NCI-H2107 (cell line): ENCODE data around the gene CCDC159.
"Not testable (repeated sequence)": the region's sequence is repeated elsewhere in the genome, so short reads cannot be mapped to it uniquely, and the experiment has no call there.

Source experiments
- DNase-seq: peaks from one replicate; lab custom pipeline; 2025; lab: John Stamatoyannopoulos, UW

Gene CCDC159

GRCh38 chr19:11346104-11346940 lies at the start of gene CCDC159, which contains the start of gene TMEM205:
Gene CCDC159 (plus strand): TSS chr19:11346519. CDS start chr19:11346607, 88 bp downstream.
Gene TMEM205 (minus strand): TSS chr19:11346268. CDS start chr19:11345619, 649 bp downstream.
- peak; percentile 95 for DNase-seq

DNA sequence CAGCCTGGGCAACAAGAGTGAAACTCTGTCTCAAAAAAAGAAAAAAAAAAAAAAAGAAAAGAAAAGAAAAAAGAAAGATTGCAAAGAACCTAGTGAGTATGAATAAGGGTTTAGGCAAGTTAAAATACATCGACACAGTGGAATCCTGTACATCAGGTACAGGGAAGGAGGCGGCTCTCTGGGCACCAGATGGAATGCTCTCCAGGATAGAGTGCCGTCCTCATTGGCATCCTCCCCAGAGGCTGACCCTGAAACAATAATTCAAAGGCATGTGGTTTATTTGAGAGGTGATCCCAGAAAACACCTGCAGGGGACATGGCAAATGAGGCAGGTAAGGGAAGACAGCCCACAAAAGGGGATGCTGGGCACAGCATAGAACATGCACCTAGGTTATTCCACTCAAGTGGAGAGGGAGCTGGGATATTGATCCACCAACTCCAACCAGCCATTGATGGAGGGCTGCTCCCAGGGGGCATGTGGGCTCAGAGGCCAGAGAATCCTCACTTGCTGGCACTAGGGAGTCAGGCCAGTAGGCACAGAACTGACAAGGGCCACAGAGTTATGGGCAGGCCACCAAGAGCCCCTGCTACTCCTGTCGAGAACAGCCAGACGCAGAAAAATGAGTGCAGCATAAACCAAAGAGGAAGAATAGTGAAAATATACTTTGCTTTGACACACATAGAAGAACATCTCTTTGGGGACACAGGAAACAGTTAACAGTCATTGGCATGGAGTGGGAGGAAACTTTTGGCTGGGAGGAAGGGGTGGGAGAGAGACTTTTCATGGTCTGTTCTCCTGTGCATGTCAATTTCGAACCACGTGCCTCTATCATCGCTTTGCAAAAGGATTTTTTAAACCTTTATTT lies 46.1 kb upstream of the CCDC159 start:
- DNase-seq = no peak

DNA sequence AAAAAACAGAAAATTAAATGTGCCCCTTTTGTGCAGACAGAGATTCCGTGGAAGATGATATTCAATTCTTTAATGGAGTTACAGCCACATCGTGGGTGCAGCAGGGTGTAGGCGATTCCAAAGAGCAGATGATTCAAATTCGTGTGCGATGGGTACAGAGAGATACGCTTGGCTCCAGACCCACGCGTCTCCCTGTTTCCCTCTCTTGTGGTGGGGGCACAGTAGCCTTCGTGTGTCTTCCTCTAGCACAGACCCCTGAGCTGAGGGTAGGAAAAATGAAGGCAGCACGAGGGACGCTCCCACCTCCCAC lies 45.6 kb upstream of the CCDC159 start:
- DNase-seq = no peak

GRCh38 chr19:11304936-11305335 lies 41.4 kb upstream of the CCDC159 start:
- no peak for DNase-seq

DNA sequence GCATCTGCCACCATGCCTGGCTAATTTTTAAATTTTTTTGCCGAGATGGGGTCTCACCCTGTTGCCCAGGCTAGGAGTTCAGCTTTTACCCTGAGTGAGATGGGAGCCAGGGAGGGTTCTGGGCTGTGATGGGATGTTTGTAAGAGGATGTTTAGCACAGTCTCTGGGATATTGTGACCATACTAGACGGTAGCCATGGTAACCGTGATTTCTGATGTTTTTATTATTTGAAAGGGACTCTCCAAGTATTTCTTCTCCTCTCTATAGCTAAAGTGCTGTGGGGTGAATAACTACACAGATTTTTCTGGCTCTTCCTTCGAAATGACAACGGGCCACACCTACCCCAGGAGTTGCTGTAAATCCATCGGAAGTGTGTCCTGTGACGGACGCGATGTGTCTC lies 40.0 kb upstream of the CCDC159 start:
- no peak for DNase-seq

DNA sequence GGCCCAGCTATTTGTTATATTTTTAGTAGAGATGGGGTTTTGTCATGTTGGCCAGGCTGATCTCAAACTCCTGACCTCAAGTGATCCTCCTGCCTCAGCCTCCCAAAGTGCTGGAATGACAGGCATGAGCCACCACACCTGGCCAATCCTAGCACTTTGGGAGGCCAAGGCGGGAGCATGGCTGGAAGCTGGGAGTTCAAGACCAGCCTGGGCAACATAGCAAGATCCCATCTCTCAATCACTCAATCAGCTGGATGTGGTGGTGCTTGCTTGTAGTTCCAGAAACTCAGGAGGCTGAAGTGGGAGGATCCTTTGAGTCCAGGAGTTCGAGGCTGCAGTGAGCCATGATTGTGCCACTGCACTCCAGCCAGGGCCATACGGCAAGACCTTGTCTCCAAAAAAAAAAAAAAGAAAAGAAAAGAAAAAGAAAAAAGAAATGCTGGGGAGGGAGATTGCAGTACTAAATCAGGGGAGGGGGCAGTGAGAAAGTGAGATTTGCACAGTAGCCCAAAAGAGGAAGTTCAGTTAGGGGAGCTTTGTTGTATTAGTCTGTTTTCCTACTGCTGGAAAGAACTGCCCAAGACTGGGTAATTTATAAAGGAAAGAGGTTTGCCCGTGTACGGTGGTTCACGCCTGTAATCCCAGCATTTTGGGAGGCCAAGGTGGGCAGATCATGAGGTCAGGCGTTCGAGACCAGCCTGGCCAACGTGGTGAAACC lies 25.9 kb upstream of the CCDC159 start:
- DNase-seq = not testable (repeated sequence)

DNA sequence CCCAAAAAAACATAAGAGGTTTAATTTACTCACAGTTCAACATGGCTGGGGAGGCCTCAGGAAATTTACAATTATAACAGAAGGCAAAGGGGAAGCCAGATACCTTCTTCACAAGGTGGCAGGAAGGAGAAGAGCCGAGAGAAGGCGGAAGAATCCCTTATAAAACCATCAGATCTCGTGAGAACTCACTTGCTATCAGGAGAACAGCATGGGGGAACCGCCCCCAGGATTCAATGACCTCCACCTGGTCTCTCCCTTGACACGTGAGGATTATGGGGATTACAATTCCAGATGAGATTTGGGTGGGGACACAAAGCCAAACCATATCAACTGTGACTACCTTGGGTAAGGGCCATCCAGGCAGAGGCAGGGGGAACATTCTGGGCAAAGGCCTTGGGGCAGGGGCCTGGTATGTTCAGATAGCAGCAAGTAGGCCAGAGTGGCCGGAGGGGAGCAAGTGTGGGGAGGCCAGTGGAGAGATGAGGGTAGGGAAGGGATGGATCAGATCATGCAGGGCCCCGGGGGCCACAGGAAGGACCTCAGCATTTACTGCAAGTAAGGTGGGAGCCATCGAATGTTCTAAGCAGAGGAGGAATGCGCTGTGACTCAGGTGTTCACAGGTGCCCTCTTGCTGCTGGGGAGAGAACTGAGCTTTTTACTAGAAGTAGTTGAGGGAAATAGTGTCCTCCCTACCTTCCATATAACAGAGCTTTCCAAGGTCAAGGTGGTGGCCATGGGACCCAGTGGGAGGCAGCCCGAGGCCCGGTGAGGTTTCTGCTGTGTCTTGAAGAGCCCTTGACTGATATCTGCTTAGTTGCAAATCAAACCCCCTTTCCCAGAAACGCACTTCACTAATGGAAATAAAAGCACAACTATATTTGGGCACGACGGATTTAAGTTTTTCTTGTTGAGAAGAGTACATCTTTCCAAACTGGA lies 24.9 kb upstream of the CCDC159 start:
- DNase-seq = no peak

- DNase-seq = no peak
Measured at GRCh38 chr19:11322269-11323024, 23.9 kb upstream of the CCDC159 start.

DNA sequence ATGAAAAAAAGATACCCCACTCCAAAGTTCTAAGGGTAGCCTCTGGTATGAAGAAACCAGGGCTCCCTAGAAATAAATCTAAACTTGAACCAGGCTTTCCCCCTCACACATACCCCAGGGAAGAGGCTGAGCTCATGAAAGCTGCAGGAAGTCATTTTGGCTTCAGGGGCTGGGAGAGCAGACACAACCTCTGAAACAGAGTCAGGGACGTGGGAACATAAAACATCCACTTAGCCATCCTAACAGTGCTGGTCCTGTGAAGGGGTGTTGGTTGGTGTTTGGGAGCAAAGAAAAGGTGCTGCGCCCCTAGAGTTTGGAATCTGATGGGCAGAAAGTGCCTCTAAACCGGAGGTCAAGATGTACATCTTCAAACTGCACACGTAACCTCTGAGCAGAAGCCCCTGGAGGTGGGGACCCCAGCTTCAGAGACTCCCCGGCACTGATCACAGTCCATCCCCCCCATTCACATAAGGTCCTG lies 22.7 kb upstream of the CCDC159 start:
- DNase-seq = no peak

DNA sequence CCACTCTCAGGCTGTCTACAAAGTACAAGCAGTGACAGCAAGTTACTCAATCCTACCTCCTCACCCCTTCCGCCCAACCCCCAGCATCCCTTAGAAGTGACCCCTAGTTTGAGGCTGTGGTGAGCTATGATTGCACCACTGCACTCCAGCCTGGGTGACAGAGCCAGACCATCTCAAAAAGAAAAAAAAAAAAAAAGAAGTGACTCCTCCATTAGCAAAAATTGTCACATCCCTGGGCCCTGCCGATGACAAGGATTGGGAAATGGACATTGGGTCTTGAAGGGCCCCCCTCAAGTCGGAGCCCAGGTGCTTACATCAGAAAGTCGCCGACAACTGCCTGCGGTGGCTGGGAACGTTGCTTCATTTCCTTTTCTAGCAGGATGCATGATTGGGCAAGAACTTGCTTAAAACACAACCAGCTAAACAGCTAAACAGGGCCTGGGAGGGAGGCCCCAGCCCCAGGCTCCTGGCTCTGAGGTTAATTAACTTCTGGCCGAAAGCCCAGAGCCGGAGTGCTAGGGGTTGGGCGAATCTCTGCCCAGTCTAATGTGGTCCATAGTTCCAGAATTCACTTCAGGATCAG lies 22.1 kb upstream of the CCDC159 start:
- peak; percentile 46 for DNase-seq

DNA sequence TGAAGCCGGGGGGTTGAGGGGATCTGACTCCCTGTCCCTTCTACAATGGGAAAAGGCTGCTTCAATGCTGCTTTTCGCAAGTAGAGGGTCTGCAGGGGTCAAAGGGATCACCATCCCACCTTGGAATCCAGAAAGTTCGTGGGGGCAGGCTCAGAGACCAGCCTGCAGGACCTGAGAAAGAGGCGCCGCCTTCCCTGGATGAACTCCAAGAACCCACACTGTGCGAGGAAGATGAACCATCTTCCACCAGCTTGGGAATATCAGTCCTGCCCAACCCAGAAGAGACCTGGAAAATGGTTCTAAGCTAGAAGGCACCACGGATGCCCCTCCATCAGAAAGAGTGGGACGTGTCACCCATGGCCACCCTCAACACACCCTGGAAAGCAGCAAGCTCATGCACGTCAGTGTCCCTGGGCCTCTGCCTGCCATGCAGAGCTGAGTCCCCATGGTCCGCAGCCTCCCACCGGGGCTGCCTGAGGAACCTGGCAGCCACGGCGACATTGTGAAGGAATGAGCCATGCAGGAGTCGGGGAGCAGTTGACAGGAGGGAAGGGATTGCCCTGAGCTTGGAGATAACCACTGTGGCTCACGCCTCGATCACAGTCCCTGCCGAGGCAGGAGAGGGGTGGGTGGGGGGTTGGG lies 21.4 kb upstream of the CCDC159 start:
- DNase-seq = no peak

GRCh38 chr19:11325544-11325943 lies 20.8 kb upstream of the CCDC159 start:
- no peak for DNase-seq

DNA sequence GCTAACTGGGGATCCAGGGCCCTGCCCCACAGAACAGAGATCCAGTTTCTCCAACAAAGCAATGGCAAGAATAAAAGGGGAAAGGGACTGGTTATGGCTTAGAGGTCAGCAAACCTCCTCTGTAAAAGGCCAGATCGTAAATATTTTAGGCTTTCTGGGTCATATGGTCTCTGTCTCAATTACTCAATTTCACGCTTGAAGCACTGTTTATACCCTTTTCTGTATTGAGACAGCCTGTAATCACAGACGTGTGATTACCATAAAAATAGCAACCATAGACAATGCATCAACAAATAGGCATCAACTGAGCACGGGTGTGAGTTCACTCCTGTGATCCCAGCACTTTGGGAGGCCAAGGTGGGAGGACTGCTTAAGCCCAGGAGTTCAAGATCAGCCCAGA lies 16.2 kb upstream of the CCDC159 start:
- DNase-seq = no peak

DNA sequence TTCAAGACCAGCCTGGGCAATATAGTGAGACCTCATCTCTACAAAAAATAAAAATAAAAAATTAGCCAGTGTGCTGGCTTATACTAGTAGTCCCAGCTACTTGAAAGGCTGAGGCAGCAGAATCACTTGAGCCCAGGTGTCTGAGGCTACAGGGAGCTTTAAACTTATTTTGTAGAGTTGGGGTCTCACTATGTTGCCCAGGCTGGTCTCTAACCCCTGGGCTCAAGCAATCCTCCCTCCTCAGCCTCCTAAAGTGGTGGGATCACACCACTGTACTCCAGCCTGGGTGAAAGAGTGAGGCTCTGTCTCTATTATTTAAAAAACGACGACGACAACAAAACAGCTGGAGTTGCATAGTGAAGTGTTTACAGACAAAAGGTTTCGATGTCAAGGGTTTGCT lies 14.8 kb upstream of the CCDC159 start:
- no peak for DNase-seq

DNA sequence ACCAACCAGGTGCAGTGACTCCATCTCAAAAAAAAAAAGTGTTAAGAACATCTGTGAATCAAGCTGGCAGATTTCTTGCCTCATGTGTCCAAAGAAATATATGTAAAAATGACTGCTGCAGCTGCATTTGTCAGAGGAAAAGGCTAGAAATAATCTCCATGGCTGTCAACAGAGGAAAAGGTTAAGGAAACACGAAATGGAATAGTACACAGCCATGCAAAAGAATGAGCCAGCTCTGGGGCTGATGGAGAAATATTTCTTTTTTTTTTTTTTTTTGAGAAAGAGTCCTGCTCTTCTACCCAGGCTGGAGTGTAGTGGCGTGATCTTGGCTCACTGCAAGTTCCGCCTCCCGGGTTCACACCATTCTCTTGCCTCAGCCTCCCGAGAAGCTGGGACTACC lies 13.5 kb upstream of the CCDC159 start:
- no peak for DNase-seq

GRCh38 chr19:11333838-11334237 lies 12.5 kb upstream of the CCDC159 start:
- not testable (repeated sequence) for DNase-seq

DNA sequence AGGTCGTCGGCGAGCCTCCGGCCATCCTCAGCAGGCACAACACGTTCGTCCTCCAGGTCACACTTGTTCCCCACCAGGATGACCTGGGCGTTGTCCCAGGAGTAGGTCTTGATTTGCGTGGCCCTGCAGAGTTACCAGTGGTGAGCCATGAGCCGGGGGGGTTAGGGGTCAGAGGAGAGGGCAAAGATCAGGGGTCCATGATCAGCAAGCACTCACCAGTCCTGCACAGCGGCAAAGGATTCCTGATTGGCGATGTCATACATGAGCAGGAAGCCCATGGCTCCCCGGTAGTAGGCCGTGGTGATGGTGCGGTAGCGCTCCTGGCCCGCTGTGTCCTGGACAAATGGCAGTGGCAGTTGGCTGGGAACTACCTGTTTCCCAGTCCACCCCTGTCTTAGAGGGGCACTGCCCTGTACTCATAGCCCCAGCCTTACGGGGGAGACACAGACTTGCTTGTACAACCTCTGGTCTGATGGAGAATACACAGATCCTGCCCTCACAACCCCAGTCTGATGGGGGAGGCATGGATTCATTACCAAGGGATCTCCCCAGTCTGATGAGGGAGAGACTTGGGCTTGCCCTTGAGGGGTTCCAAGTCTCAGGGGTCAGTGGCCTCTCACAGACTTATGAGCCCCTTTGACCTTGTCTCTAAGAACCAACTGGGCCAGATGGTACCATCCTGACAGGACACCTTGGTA lies 10.7 kb upstream of the CCDC159 start:
- DNase-seq = no peak

GRCh38 chr19:11337080-11337479 lies 9.2 kb upstream of the CCDC159 start:
- no peak for DNase-seq

DNA sequence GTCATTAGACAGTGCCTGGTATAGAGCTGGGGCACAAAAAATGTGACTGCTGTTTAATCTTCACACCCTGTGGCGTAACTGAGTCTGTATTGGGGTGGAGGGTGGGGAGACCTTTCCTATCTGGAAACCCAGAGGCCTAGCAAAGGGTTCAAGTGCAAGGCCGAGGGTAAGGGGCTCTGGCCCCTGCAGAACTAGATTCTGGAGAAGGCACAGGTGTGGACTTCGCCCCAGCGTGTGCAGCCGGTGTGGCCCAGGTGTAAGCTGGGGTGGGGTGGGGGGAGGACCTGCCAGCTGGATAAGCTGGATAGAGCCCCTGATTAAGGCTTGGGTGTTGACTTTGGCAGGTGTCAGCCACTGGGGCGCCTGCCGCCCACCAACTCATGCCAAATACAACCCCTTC lies 8.2 kb upstream of the CCDC159 start:
- no peak for DNase-seq
